ENCODE measurements around the gene BMP4.

DNA sequence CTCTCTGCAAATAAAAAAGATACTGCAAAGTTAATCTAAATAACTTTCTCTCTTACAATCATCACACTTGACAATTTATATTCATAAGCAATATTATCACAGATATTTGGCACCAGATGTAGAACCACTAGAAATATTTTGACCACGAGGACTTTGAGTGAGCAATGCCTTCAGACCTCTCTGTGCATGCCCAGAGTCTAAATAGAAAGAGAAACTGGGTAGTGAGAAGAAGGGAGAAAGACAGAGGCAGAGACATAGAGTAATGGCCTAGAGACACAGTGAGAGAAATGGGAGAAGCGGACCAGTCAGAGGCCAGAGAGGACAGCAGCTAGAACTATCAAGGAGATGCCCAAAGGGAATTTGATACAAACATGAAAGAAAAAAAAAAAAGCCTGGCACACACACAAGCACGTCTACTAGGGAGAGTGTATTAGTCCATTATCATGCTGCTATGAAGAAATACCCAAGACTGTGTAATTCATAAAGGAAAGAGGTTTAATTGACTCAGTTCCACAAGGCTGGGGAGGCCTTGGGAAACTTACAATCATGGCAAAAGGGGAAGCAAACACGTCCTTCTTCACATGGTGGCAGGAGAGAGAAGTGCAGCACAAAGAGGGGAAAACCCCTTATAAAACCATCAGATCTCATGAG, 41.1 kb downstream of the BMP4 start:
- TF ChIP-seq, protein P1, sequence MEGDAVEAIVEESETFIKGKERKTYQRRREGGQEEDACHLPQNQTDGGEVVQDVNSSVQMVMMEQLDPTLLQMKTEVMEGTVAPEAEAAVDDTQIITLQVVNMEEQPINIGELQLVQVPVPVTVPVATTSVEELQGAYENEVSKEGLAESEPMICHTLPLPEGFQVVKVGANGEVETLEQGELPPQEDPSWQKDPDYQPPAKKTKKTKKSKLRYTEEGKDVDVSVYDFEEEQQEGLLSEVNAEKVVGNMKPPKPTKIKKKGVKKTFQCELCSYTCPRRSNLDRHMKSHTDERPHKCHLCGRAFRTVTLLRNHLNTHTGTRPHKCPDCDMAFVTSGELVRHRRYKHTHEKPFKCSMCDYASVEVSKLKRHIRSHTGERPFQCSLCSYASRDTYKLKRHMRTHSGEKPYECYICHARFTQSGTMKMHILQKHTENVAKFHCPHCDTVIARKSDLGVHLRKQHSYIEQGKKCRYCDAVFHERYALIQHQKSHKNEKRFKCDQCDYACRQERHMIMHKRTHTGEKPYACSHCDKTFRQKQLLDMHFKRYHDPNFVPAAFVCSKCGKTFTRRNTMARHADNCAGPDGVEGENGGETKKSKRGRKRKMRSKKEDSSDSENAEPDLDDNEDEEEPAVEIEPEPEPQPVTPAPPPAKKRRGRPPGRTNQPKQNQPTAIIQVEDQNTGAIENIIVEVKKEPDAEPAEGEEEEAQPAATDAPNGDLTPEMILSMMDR (IDR thresholded peaks at IDR 0.05 in 8 of 11, conservative IDR thresholded peaks at IDR 0.05 in 3 of 11): no peak
- TF ChIP-seq POLR2A (IDR thresholded peaks at IDR 0.05): no peak
